ENCODE data around the gene GMDS. TPM values are rescaled to one million over a fixed set of nuclear protein-coding genes. Genes with fewer than 3 reads are reported as not detected.
"Not testable (repeated sequence)": the region's sequence is repeated elsewhere in the genome, so short reads cannot be mapped to it uniquely, and the experiment has no call there.

Gene GMDS
- total RNA-seq, 1 experiment from 2014 or later = 31.1 TPM

DNA sequence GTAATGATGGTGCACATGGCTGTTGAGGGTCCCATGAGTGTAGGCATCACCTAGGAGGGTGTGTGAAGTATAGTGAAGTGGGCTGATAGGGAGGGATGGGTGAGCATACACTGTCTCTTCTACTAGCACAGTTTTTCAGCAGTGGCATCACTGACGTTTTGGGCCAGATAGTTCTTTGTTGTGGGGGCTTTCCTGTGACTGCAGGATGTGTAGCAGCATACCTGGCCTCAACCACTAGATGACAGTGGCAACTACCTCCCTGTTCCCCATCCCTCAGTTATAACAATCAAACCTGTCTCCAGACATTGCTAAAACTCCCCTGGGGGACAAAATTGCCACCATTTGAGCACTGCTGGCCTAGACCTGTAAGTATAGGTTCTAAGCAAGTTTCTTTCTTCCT lies 396.7 kb downstream of the GMDS start:
- Mint-ChIP-seq H3K27ac (ENCODE audit: unreplicated experiment) (no peak overlapping the region), H3K4me1 (ENCODE audit: low read depth, unreplicated experiment) (no peaks in the 10 kb centered on the region)
- no TSS peak for BruUV-seq (replicated peaks)

DNA sequence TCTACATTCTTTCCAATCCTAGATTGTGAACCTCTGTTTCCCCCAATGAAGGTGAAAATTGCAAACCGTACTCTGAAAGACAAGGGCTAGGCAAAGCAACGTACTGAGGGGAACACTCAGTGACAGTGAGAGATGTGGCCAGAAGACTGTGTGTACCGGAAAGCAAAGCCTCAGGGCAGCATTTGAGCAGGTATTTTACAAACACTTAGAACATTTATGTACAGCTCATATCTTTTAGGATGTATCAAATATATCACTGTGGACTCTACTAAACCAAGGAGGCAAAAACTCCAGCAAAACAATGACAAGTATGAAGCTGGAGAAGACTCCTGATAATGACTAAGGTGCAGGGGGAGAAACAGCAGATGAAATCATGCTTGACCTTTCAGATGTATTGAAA lies 398.8 kb downstream of the GMDS start:
- intact Hi-C loops (cut with micrococcal nuclease; ENCODE audit: unreplicated experiment) = no loop called here

More for the DNA sequence above, 396.7 kb downstream of the GMDS start:
- H3K9me3 ChIP-seq = 0 out of 2 replicates have a peak, but pooled peaks cover 4% of the 10 kb centered on the region
- POLR2A ChIA-PET = no interaction called here
- H3K27me3 ChIP-seq (replicated peaks; ENCODE audit: control insufficient read depth, insufficient read depth, low read length) = no peaks in the 10 kb centered on the region
- no peak overlapping the region for H3K4me3 ChIP-seq (ENCODE audit: low read depth, low read length)
- no peak for DNase-seq
- intact Hi-C loops (cut with micrococcal nuclease; ENCODE audit: unreplicated experiment) = no loop called here
- no peaks in the 10 kb centered on the region for H3K36me3 ChIP-seq (ENCODE audit: control insufficient read depth, insufficient read depth, low read length)
- TF ChIP-seq, protein P1, sequence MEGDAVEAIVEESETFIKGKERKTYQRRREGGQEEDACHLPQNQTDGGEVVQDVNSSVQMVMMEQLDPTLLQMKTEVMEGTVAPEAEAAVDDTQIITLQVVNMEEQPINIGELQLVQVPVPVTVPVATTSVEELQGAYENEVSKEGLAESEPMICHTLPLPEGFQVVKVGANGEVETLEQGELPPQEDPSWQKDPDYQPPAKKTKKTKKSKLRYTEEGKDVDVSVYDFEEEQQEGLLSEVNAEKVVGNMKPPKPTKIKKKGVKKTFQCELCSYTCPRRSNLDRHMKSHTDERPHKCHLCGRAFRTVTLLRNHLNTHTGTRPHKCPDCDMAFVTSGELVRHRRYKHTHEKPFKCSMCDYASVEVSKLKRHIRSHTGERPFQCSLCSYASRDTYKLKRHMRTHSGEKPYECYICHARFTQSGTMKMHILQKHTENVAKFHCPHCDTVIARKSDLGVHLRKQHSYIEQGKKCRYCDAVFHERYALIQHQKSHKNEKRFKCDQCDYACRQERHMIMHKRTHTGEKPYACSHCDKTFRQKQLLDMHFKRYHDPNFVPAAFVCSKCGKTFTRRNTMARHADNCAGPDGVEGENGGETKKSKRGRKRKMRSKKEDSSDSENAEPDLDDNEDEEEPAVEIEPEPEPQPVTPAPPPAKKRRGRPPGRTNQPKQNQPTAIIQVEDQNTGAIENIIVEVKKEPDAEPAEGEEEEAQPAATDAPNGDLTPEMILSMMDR (IDR thresholded peaks at IDR 0.05; ENCODE audit: insufficient read depth in 1 of 2, low read depth in 1 of 2, low read length in 1 of 2, severe bottlenecking in 1 of 2, unreplicated experiment in 1 of 2) = no peak
- no peaks in the 10 kb centered on the region for H3K4me1 ChIP-seq
- Mint-ChIP-seq H3K4me3 (ENCODE audit: unreplicated experiment) (no peak overlapping the region), H3K36me3 (ENCODE audit: insufficient read depth, unreplicated experiment) (no peaks in the 10 kb centered on the region), H3K9me3 (ENCODE audit: unreplicated experiment) (no peaks in the 10 kb centered on the region), H3K27me3 (ENCODE audit: insufficient read depth, unreplicated experiment) (no peaks in the 10 kb centered on the region)
- CTCF ChIA-PET = no interaction called here

DNA sequence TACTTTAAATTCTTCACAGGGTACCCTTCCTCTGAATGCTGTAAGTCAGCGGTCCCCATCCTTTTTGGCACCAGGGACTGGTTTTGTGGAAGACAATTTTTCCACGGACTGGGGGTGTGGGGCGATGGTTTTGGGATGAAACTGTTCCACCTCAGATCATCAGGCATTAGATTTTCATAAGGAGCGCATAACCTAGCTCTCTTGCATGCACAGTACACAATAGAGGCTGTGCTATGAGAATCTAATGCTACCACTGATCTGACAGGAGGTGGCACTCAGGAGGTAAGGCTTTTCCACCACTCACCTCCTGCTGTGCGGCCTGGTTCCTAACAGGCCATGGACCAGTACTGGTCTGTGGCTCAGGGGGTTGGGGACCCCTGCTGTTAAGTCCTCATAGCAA lies 399.9 kb downstream of the GMDS start:
- H3K27me3 ChIP-seq (replicated peaks; ENCODE audit: control insufficient read depth, insufficient read depth, low read length); CTCF ChIA-PET; H3K27me3 Mint-ChIP-seq (ENCODE audit: insufficient read depth, unreplicated experiment): not testable (repeated sequence)

More for the DNA sequence above, 398.8 kb downstream of the GMDS start:
- Histone ChIP-seq H3K27me3 (replicated peaks; ENCODE audit: control insufficient read depth, insufficient read depth, low read length) (no peaks in the 10 kb centered on the region), H3K4me1 (no peaks in the 10 kb centered on the region), H3K36me3 (ENCODE audit: control insufficient read depth, insufficient read depth, low read length) (no peaks in the 10 kb centered on the region), H3K9me3 (0 out of 2 replicates have a peak, but pooled peaks cover 4% of the 10 kb centered on the region), H3K4me3 (ENCODE audit: low read depth, low read length) (no peak overlapping the region)
- CTCF ChIA-PET = no interaction called here
- Mint-ChIP-seq H3K36me3 (ENCODE audit: insufficient read depth, unreplicated experiment) (no peaks in the 10 kb centered on the region), H3K4me3 (ENCODE audit: unreplicated experiment) (no peak overlapping the region), H3K27me3 (ENCODE audit: insufficient read depth, unreplicated experiment) (no peaks in the 10 kb centered on the region), H3K27ac (ENCODE audit: unreplicated experiment) (no peak overlapping the region), H3K4me1 (ENCODE audit: low read depth, unreplicated experiment) (no peaks in the 10 kb centered on the region), H3K9me3 (ENCODE audit: unreplicated experiment) (no peaks in the 10 kb centered on the region)
- no TSS peak for BruUV-seq (replicated peaks)
- POLR2A ChIA-PET = no interaction called here
- TF ChIP-seq, protein P1 (IDR thresholded peaks at IDR 0.05; ENCODE audit: insufficient read depth in 1 of 2, low read depth in 1 of 2, low read length in 1 of 2, severe bottlenecking in 1 of 2, unreplicated experiment in 1 of 2) = no peak
- no peak for DNase-seq

DNA sequence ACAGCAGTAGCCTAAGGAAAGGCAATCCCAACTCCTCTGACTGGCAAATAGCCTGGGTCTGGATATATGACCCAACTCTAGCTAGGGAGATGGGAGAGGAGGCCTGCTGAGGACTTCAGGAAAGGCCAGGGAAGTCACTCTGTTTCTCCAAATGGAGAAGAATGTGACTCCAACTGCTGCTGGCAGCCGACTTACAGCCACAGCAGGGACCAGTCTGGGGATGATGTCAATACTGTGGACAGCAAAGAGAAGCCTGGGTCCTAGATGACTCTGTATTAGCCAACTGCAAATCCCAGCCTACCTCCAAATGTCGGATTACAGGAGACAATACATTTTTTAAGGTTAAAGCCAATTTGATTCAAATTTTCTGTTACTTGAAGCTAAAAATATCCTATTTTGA lies 403.1 kb downstream of the GMDS start:
- Mint-ChIP-seq H3K36me3 (ENCODE audit: insufficient read depth, unreplicated experiment) (no peaks in the 10 kb centered on the region), H3K9me3 (ENCODE audit: unreplicated experiment) (no peaks in the 10 kb centered on the region), H3K4me3 (ENCODE audit: unreplicated experiment) (no peak overlapping the region), H3K4me1 (ENCODE audit: low read depth, unreplicated experiment) (no peaks in the 10 kb centered on the region), H3K27ac (ENCODE audit: unreplicated experiment) (no peak overlapping the region), H3K27me3 (ENCODE audit: insufficient read depth, unreplicated experiment) (no peaks in the 10 kb centered on the region)
- H3K4me3 ChIP-seq (ENCODE audit: low read depth, low read length) = no peak overlapping the region
- no peaks in the 10 kb centered on the region for H3K36me3 ChIP-seq (ENCODE audit: control insufficient read depth, insufficient read depth, low read length)
- TF ChIP-seq, protein P1 (IDR thresholded peaks at IDR 0.05; ENCODE audit: insufficient read depth in 1 of 2, low read depth in 1 of 2, low read length in 1 of 2, severe bottlenecking in 1 of 2, unreplicated experiment in 1 of 2) = no peak
- no peaks in the 10 kb centered on the region for H3K4me1 ChIP-seq
- intact Hi-C loops (cut with micrococcal nuclease; ENCODE audit: unreplicated experiment) = no loop called here
- BruUV-seq (replicated peaks) = no TSS peak
- no peak for DNase-seq
- H3K9me3 ChIP-seq = 0 out of 2 replicates have a peak, but pooled peaks cover 4% of the 10 kb centered on the region
- ChIA-PET POLR2A (no interaction called here), CTCF (no interaction called here)
- no peaks in the 10 kb centered on the region for H3K27me3 ChIP-seq (replicated peaks; ENCODE audit: control insufficient read depth, insufficient read depth, low read length)

More for the DNA sequence above, 399.9 kb downstream of the GMDS start:
- H3K4me1 ChIP-seq; BruUV-seq (replicated peaks); H3K4me1 Mint-ChIP-seq (ENCODE audit: low read depth, unreplicated experiment); H3K9me3 ChIP-seq; DNase-seq; H3K27ac Mint-ChIP-seq (ENCODE audit: unreplicated experiment); H3K4me3 Mint-ChIP-seq (ENCODE audit: unreplicated experiment); H3K36me3 Mint-ChIP-seq (ENCODE audit: insufficient read depth, unreplicated experiment); intact Hi-C loops (cut with micrococcal nuclease; ENCODE audit: unreplicated experiment); H3K4me3 ChIP-seq (ENCODE audit: low read depth, low read length); H3K9me3 Mint-ChIP-seq (ENCODE audit: unreplicated experiment); POLR2A ChIA-PET; H3K36me3 ChIP-seq (ENCODE audit: control insufficient read depth, insufficient read depth, low read length): not testable (repeated sequence)

All from Caco-2 (cell line).